Sigmoid colon (tissue), 4 donors: ENCODE data around the gene RAB6C.

ENCODE experiments used
- EP300 ChIP-seq, 4 donors: sonication (generic); formaldehyde crosslinking; IDR thresholded peaks; one replicate each; pipeline ENCODE4 v1.6.1; 2017; ENCODE audit warnings: antibody characterized with exemption in 4 of 4
- POLR2A ChIP-seq, 2 donors: fragments of 450-650 bp; IDR thresholded peaks; one replicate each; pipeline ENCODE4 v1.6.1; 2016; ENCODE audit warnings: antibody characterized with exemption in 2 of 2, mild to moderate bottlenecking in 2 of 2, moderate library complexity in 2 of 2
- POLR2AphosphoS5 ChIP-seq, 4 donors: sonication (generic); formaldehyde crosslinking; IDR thresholded peaks; one replicate each; pipeline ENCODE4 v1.6.1; 2017; ENCODE audit warnings: antibody characterized with exemption in 4 of 4
- TF ChIP-seq, protein P1 (sequence below), 4 experiments: fragments of 450-650 bp in 3 of 4; fragments of 200-600 bp in 1 of 4; IDR thresholded peaks; one replicate each; pipeline ENCODE4 v1.5.1; 2016 to 2019; ENCODE audit warnings: antibody characterized with exemption in 4 of 4, mild to moderate bottlenecking in 3 of 4, moderate library complexity in 2 of 4

DNA sequence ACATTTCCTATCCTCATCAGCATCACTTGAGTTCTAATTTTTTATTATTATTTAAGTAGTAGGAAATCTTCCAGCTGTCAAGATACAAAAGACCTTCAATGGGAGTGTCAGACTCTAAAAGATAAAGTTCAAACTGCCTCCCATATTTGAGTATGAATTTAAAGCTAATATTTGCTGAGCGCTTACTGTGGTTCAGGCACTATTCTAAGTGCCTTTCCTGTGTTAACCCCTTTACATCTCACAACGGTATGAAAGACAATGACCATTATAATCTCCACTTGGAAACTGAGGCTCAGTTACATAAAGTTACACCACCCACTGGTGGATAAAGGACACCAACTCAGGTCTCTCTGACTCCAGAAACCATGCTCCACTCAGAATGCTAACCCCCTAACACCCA, 39.9 kb downstream of the RAB6C start:
- TF ChIP-seq, protein P1, sequence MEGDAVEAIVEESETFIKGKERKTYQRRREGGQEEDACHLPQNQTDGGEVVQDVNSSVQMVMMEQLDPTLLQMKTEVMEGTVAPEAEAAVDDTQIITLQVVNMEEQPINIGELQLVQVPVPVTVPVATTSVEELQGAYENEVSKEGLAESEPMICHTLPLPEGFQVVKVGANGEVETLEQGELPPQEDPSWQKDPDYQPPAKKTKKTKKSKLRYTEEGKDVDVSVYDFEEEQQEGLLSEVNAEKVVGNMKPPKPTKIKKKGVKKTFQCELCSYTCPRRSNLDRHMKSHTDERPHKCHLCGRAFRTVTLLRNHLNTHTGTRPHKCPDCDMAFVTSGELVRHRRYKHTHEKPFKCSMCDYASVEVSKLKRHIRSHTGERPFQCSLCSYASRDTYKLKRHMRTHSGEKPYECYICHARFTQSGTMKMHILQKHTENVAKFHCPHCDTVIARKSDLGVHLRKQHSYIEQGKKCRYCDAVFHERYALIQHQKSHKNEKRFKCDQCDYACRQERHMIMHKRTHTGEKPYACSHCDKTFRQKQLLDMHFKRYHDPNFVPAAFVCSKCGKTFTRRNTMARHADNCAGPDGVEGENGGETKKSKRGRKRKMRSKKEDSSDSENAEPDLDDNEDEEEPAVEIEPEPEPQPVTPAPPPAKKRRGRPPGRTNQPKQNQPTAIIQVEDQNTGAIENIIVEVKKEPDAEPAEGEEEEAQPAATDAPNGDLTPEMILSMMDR (IDR thresholded peaks at IDR 0.05) = no peak
- no peak for TF ChIP-seq EP300 (IDR thresholded peaks at IDR 0.05)
- TF ChIP-seq POLR2A (IDR thresholded peaks at IDR 0.05) = no peak
- no peak for TF ChIP-seq POLR2AphosphoS5 (IDR thresholded peaks at IDR 0.05)
